Caco-2 (cell line): ENCODE data around the gene TRAPPC2. TPM values are rescaled to one million over a fixed set of nuclear protein-coding genes. Genes with fewer than 3 reads are reported as not detected.
A peak's percentile ranks its signal among the peaks of the same experiment; 100 is the strongest.

Source experiments
- BruUV-seq: library from RNA; stranded (reverse); fragments of 400-500 nt; replicated peaks from 2 replicates; lab custom pipeline; 2021; lab: Mats Ljungman, UMichigan
- CTCF ChIA-PET: fragments of 300-600 bp; sonication (Branson Sonifier 250); formaldehyde crosslinking; loops from one replicate; lab custom pipeline; 2022; ENCODE audit warnings: antibody characterized with exemption; lab: Charles Lee
- POLR2A ChIA-PET: fragments of 300-600 bp; sonication (Branson Sonifier 250); formaldehyde crosslinking; loops from one replicate; lab custom pipeline; 2022; ENCODE audit warnings: antibody characterized with exemption; lab: Charles Lee
- DNase-seq, 2 experiments: peaks; one replicate each; pipeline versions ENCODE4 v3.0.0 to v3.0.0-alpha.2; 2020 to 2022
- H3K27me3 ChIP-seq: replicated peaks from 2 replicates; pipeline ENCODE4 v1.6.0; 2011; ENCODE audit warnings: low read length; ENCODE audit not compliant: control insufficient read depth, insufficient read depth
- H3K36me3 ChIP-seq: 2 replicates; pipeline ENCODE4 v1.5.1; 2011; ENCODE audit warnings: low read length; ENCODE audit not compliant: control insufficient read depth, insufficient read depth
- H3K4me1 ChIP-seq: fragments of 250-450 bp; sonication (Bioruptor Pico); 2 replicates; pipeline ENCODE4 v1.5.1; 2020; ENCODE audit warnings: mild to moderate bottlenecking
- H3K4me3 ChIP-seq: 2 replicates; pipeline ENCODE4 v1.5.1; 2011; ENCODE audit warnings: low read depth, mild to moderate bottlenecking, control low read depth, low read length
- H3K9me3 ChIP-seq: fragments of 250-450 bp; sonication (Bioruptor Pico); 2 replicates; pipeline ENCODE4 v1.5.1; 2020; ENCODE audit warnings: mild to moderate bottlenecking, moderate library complexity
- H3K27ac Mint-ChIP-seq: one replicate; pipeline ENCODE4 v1.8.0; 2022; ENCODE audit warnings: mixed read lengths; ENCODE audit not compliant: unreplicated experiment
- H3K27me3 Mint-ChIP-seq: one replicate; pipeline ENCODE4 v1.8.0; 2022; ENCODE audit warnings: mixed read lengths; ENCODE audit not compliant: insufficient read depth, unreplicated experiment
- H3K36me3 Mint-ChIP-seq: one replicate; pipeline ENCODE4 v1.8.0; 2022; ENCODE audit warnings: mild to moderate bottlenecking, mixed read lengths; ENCODE audit not compliant: insufficient read depth, unreplicated experiment
- H3K4me1 Mint-ChIP-seq: one replicate; pipeline ENCODE4 v1.8.0; 2022; ENCODE audit warnings: low read depth, mixed read lengths; ENCODE audit not compliant: unreplicated experiment
- H3K4me3 Mint-ChIP-seq: one replicate; pipeline ENCODE4 v1.8.0; 2022; ENCODE audit warnings: mild to moderate bottlenecking, moderate library complexity, mixed read lengths; ENCODE audit not compliant: unreplicated experiment
- H3K9me3 Mint-ChIP-seq: one replicate; pipeline ENCODE4 v1.8.0; 2022; ENCODE audit warnings: mixed read lengths; ENCODE audit not compliant: unreplicated experiment
- CTCF ChIP-seq, 2 experiments: fragments of 200-600 bp in 1 of 2; IDR thresholded peaks; 1 replicate in 1 of 2; 2 replicates in 1 of 2; pipeline versions ENCODE4 v1.5.1 to v1.8.0; 2011 to 2022; ENCODE audit warnings: antibody characterized with exemption in 1 of 2, control low read depth in 1 of 2, inconsistent platforms in 1 of 2, low read depth in 1 of 2, low read length in 1 of 2, mild to moderate bottlenecking in 1 of 2, moderate library complexity in 1 of 2; ENCODE audit not compliant: insufficient read depth in 1 of 2, severe bottlenecking in 1 of 2, unreplicated experiment in 1 of 2
- intact Hi-C: fragments of 100-400 bp; cut with micrococcal nuclease; formaldehyde crosslinking; loops from one replicate; pipeline ENCODE4 v1.10.0; 2022; ENCODE audit not compliant: unreplicated experiment
- total RNA-seq: library from RNA; stranded (reverse); gene quantifications from 2 replicates; pipeline ENCODE4 v1.2.3, GENCODE V29; 2022

The TRAPPC2 gene
- total RNA-seq, 1 experiment from 2014 or later, result 19.3 TPM

GRCh38 chrX:13690836-13691235, 43.6 kb downstream of the TRAPPC2 start:
- H3K9me3 ChIP-seq, result no peaks in the 10 kb centered on the region
- H3K4me1 ChIP-seq, result no peaks in the 10 kb centered on the region; the same call in 1 of the 2 replicates
- peak overlapping the region; percentile 84 for H3K4me3 Mint-ChIP-seq
- H3K9me3 Mint-ChIP-seq, result no peaks in the 10 kb centered on the region
- TF ChIP-seq CTCF (IDR thresholded peaks at IDR 0.05; ENCODE audit: insufficient read depth in 1 of 2, low read depth in 1 of 2, low read length in 1 of 2, severe bottlenecking in 1 of 2, unreplicated experiment in 1 of 2), result peak in 1 of 2 experiments; percentile 14
- no peaks in the 10 kb centered on the region for H3K36me3 ChIP-seq
- H3K36me3 Mint-ChIP-seq, result peaks cover 32% of the 10 kb centered on the region
- no peaks in the 10 kb centered on the region for H3K27me3 Mint-ChIP-seq
- intact Hi-C loops, result loop anchor here (1.0 kb wide), 1 partner anchor 33 kb away; no protein-coding TSS in a partner anchor
- peak overlapping the region; percentile 86 for H3K27ac Mint-ChIP-seq
- H3K4me1 Mint-ChIP-seq, result peaks cover 21% of the 10 kb centered on the region
- ChIA-PET POLR2A (no interaction called here), CTCF (no interaction called here)
- no peak overlapping the region for H3K4me3 ChIP-seq
- no TSS peak for BruUV-seq
- no peak for DNase-seq
- no peaks in the 10 kb centered on the region for H3K27me3 ChIP-seq

- peak overlapping the region; percentile 84 for H3K4me3 Mint-ChIP-seq
- CTCF ChIA-PET, result no interaction called here
- TSS peak; percentile 58 for BruUV-seq
- Histone ChIP-seq H3K9me3 (no peaks in the 10 kb centered on the region), H3K36me3 (no peaks in the 10 kb centered on the region), H3K4me1 (no peaks in the 10 kb centered on the region; the same call in 1 of the 2 replicates), H3K4me3 (peak overlapping the region; percentile 76), H3K27me3 (no peaks in the 10 kb centered on the region)
- H3K27me3 Mint-ChIP-seq, result no peaks in the 10 kb centered on the region
- intact Hi-C loops, result loop anchor here (1.0 kb wide), 1 partner anchor 31 kb away; no protein-coding TSS in a partner anchor
- H3K9me3 Mint-ChIP-seq, result no peaks in the 10 kb centered on the region
- POLR2A ChIA-PET, result interaction anchor here (1.2 to 2.3 kb wide), 3 partner anchors 20 to 45 kb away, joined by 4 to 8 read pairs (median 5); partner anchors contain the start of genes OFD1, TCEANC and TRAPPC2
- H3K4me1 Mint-ChIP-seq, result peaks cover 20% of the 10 kb centered on the region
- H3K36me3 Mint-ChIP-seq, result peaks cover 23% of the 10 kb centered on the region
- TF ChIP-seq CTCF (IDR thresholded peaks at IDR 0.05; ENCODE audit: insufficient read depth in 1 of 2, low read depth in 1 of 2, low read length in 1 of 2, severe bottlenecking in 1 of 2, unreplicated experiment in 1 of 2), result no peak
- peak overlapping the region; percentile 86 for H3K27ac Mint-ChIP-seq
- DNase-seq, result no peak
Measured at GRCh38 chrX:13689741-13690211, 44.6 kb downstream of the TRAPPC2 start.

- peak in 1 of 2 experiments; percentile 10 for TF ChIP-seq CTCF (IDR thresholded peaks at IDR 0.05; ENCODE audit: insufficient read depth in 1 of 2, low read depth in 1 of 2, low read length in 1 of 2, severe bottlenecking in 1 of 2, unreplicated experiment in 1 of 2)
- H3K4me1 Mint-ChIP-seq, result peaks cover 20% of the 10 kb centered on the region
- H3K27ac Mint-ChIP-seq, result peak within 1 kb of the TSS; percentile 86
- peaks cover 23% of the 10 kb centered on the region for H3K36me3 Mint-ChIP-seq
- peak within 1 kb of the TSS; percentile 84 for H3K4me3 Mint-ChIP-seq
- no TSS peak for BruUV-seq
- H3K4me3 ChIP-seq, result peak within 1 kb of the TSS; percentile 76
- peak; percentile 86 to 92 for DNase-seq
- no peaks in the 10 kb centered on the region for H3K27me3 Mint-ChIP-seq
- no peaks in the 10 kb centered on the region for H3K27me3 ChIP-seq
- no peaks in the 10 kb centered on the region; the same call in 1 of the 2 replicates for H3K4me1 ChIP-seq
- intact Hi-C loops, result loop anchor here (1.0 kb wide), 1 partner anchor 20 kb away; no protein-coding TSS in a partner anchor
- ChIA-PET CTCF (no interaction called here), POLR2A (interaction anchor here (1.2 to 2.3 kb wide), 3 partner anchors 20 to 45 kb away, joined by 4 to 8 read pairs (median 5); partner anchors contain the start of genes OFD1, TCEANC and TRAPPC2)
- no peaks in the 10 kb centered on the region for H3K9me3 Mint-ChIP-seq
- no peaks in the 10 kb centered on the region for H3K9me3 ChIP-seq
- H3K36me3 ChIP-seq, result no peaks in the 10 kb centered on the region
Measured at GRCh38 chrX:13688958-13689740, 45.3 kb downstream of the TRAPPC2 start, which contains the start of gene RAB9A. TSS of gene RAB9A (plus strand) at chrX:13689128. CDS start at chrX:13708747, 19,619 bp downstream.
